DLD1 (cell line): ENCODE measurements around the gene CKAP2.
"Not testable (repeated sequence)": the region's sequence is repeated elsewhere in the genome, so short reads cannot be mapped to it uniquely, and the experiment has no call there.

Source experiments
- in situ Hi-C: cut with HindIII; loops from 2 replicates; pipeline ENCODE4 v1.10.0; 2017; ENCODE audit warnings: low sequenced_read_pairs

CKAP2 gene

GRCh38 chr13:52451135-52451804 is 4.0 kb upstream of the CKAP2 start:
- in situ Hi-C loops = no loop called here

GRCh38 chr13:52452470-52452869 is 2.8 kb upstream of the CKAP2 start:
- in situ Hi-C loops = no loop called here

GRCh38 chr13:52454459-52454819 is 839 bp upstream of the CKAP2 start:
- in situ Hi-C loops = no loop called here

- in situ Hi-C loops = no loop called here
These were observed 381 bp downstream of the CKAP2 start for GRCh38 chr13:52455677-52456041.

- in situ Hi-C loops = no loop called here
These were observed 4.4 kb downstream of the CKAP2 start for GRCh38 chr13:52459668-52460067.

- in situ Hi-C loops = no loop called here
These were observed 6.0 kb downstream of the CKAP2 start for GRCh38 chr13:52461265-52461664.

- in situ Hi-C loops = no loop called here
These were observed 8.2 kb downstream of the CKAP2 start for GRCh38 chr13:52463526-52463925.

GRCh38 chr13:52468487-52468886 is 13.2 kb downstream of the CKAP2 start:
- in situ Hi-C loops = not testable (repeated sequence)

GRCh38 chr13:52480677-52481428 is 25.6 kb downstream of the CKAP2 start:
- in situ Hi-C loops = not testable (repeated sequence)

- in situ Hi-C loops = not testable (repeated sequence)
These were observed 31.8 kb downstream of the CKAP2 start for GRCh38 chr13:52487078-52487477.

GRCh38 chr13:52488763-52489162 is 33.5 kb downstream of the CKAP2 start:
- in situ Hi-C loops = not testable (repeated sequence)

- in situ Hi-C loops = not testable (repeated sequence)
These were observed 35.7 kb downstream of the CKAP2 start for GRCh38 chr13:52491015-52491414.

- in situ Hi-C loops = not testable (repeated sequence)
These were observed 39.0 kb downstream of the CKAP2 start for GRCh38 chr13:52494241-52494640.

GRCh38 chr13:52497979-52498378 is 42.7 kb downstream of the CKAP2 start:
- in situ Hi-C loops = not testable (repeated sequence)

- in situ Hi-C loops = not testable (repeated sequence)
These were observed 47.0 kb downstream of the CKAP2 start for GRCh38 chr13:52502277-52502676.

- in situ Hi-C loops = not testable (repeated sequence)
These were observed 50.6 kb downstream of the CKAP2 start for GRCh38 chr13:52505843-52506242.

GRCh38 chr13:52509532-52509931 is 54.3 kb downstream of the CKAP2 start:
- in situ Hi-C loops = not testable (repeated sequence)

- in situ Hi-C loops = not testable (repeated sequence)
These were observed 55.0 kb downstream of the CKAP2 start for GRCh38 chr13:52510221-52510797.

GRCh38 chr13:52511598-52511997 is 56.3 kb downstream of the CKAP2 start:
- in situ Hi-C loops = not testable (repeated sequence)

GRCh38 chr13:52513957-52514596 is 58.8 kb downstream of the CKAP2 start:
- in situ Hi-C loops = not testable (repeated sequence)

GRCh38 chr13:52523323-52523722 is 68.0 kb downstream of the CKAP2 start:
- in situ Hi-C loops = not testable (repeated sequence)
